ENCODE data around the gene PODNL1.
A peak's percentile ranks its signal among the peaks of the same experiment; 100 is the strongest.
"Not testable (repeated sequence)": the region's sequence is repeated elsewhere in the genome, so short reads cannot be mapped to it uniquely, and the experiment has no call there.

Gene PODNL1

GRCh38 chr19:13923194-13923987, 14.8 kb downstream of the PODNL1 start:
- DNase-seq, result no peak

DNA sequence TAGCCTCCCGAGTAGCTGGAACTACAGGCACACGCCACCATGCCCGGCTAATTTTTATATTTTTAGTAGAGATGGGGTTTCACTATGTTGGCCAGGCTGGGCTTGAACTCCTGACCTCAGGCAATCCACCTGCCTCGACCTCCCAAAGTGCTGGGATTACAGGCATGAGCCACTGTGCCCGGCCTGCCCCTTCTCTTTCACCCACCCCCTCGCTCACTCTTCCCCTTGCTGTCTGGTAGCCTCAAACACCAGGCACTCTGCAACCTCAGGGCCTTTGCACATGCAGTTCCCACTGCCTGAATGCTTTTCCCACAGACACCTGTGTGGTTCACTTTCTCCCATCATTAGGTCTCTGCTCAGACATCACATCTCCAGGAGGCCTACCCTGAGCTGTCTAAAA, 16.1 kb downstream of the PODNL1 start:
- not testable (repeated sequence) for DNase-seq

DNA sequence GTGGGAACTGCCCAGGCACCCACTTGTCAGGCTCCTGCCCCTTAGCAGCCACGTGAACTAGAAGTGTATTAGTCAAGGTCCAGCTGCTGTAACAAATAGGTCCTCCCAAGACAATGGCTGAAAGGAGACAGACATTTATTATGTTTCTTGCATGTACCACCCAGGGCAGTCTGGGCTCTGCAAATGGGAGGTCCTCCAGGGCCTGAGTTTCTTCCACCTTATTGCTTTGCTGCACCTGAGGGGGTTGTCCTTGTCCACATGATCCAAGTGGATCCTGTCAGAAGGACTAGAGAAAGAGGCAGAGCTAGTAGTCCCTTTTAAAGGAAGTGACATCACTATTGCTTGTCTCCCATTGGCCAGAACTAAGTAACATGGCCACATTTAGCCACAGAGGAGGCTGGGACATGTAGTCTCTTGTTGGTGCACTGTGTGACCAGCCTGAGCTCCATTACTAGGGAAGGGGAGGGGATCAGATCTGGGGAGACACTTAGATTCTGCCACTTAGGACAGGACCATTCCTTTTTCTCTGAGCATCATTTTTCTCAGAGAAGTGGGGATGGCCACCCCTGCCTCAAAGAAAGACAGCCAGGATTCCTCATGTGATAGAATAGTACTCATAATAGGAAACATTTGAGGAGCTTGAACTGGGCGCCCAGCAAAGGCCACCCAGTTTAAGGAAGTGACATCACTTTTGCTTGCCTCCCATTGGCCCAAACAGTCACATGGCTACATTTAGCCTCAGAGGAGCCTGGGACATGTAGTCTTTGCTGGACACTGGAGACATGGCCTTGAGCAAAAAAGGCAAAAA, 17.1 kb downstream of the PODNL1 start:
- peak; percentile 43 for DNase-seq

DNA sequence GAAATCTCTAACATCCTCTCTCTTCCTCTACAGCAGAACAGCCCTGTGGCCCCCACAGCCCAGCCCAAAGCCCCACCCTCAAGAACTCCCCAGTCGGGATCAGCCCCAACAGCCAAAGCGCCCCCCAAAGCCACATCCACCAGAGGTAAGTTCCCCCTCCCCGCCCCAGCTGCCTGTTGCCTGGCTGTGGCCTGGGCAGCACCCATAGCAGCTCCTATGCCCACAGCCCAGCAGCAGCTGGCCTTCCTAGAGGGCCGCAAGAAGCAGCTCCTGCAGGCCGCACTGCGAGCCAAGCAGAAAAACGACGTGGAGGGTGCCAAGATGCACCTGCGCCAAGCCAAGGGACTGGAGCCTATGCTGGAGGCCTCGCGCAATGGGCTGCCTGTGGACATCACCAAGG, 17.7 kb downstream of the PODNL1 start:
- DNase-seq, result no peak

DNA sequence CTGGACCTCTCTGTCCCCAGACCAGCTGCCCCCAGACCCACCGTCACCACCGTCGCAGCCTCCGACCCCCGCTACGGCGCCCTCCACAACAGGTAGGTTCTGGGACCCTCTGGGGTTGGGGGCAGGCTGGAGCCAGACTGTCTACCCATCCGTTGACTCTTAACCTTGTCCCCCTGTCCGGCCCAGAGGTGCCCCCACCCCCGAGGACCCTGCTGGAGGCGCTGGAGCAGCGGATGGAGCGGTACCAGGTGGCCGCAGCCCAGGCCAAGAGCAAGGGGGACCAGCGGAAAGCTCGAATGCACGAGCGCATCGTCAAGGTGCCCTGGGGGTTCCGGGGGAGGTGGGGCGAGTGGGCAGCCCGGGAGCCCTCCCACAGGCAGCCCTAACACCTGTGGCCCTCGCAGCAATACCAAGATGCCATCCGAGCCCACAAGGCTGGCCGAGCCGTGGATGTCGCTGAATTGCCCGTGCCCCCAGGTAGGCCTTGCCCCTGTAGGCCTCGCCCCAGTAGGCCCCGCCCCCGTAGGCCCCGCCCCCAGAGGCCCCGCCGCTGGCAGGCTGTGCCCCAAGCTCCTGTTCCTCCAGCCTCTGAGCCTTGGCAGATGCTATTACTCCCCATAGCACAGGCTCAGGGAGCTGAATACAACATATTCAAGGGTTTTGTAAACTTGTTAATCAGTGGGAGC, 19.3 kb downstream of the PODNL1 start:
- DNase-seq, result no peak

DNA sequence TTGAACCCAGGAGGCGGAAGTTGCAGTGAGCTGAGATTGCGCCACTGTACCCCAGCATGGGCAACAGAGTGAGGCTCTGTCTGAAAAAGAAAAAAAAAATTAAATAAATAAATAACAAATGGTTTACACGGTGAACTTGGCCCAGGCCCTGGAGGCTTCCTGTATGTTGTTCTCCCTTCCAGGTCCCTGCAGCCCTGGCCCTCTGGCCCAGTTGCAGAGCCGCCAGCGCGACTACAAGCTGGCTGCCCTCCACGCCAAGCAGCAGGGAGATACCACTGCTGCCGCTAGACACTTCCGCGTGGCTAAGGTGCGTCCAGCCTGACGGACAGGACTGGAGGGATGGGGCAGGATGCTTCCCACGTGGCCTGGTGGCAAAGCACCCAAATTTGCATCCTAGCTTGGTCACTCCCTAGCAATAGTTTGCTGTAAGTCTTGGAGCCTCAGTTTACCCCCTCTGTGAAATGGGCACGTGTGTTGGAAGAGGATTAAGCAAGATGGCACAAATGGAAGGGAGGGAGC, 20.3 kb downstream of the PODNL1 start:
- DNase-seq, result no peak

DNA sequence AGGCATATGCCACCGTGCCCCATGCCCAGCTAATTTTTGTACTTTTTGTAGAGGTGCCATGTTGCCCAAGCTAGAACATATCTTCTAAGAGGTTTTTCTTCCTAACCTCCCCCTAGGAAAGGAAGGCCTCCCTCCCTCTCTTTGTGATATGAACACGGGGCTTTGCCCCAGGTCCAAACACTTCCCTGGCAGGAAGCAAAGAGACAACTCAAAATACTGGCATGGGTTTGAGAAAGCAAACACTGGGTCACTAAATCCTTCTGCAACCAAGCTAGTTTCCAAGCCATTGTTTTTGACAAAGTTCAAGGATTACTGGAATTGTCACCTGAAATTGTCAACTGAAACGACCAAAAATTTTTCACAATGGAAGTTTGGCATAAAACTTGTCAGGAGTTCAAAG, 23.4 kb downstream of the PODNL1 start:
- DNase-seq, result no peak

GRCh38 chr19:13913352-13913751, 24.9 kb downstream of the PODNL1 start:
- DNase-seq, result no peak

DNA sequence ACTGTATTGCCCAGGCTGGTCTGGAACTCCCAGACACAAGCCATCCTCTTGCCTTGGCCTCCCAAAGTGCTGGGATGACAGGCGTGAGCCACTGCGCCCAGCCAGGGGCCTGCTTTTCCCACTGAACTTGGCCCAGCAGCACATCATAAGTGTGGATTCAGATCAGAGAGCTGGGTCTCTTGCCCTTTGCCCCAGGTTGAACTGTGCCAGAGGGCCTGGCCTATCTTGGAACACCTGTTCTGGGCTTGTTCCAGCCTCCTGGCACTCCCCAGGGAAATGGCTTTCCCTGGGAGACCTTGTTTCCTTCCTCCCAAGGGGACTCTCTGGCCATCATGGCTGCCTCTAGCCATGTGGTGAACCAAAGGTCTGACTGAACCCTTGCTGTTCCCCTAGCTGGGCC, 28.8 kb downstream of the PODNL1 start:
- DNase-seq, result no peak

- no peak for DNase-seq
Measured at GRCh38 chr19:13908674-13909073, 29.5 kb downstream of the PODNL1 start.

- DNase-seq, result no peak
Measured at GRCh38 chr19:13906910-13907309, 31.3 kb downstream of the PODNL1 start.

DNA sequence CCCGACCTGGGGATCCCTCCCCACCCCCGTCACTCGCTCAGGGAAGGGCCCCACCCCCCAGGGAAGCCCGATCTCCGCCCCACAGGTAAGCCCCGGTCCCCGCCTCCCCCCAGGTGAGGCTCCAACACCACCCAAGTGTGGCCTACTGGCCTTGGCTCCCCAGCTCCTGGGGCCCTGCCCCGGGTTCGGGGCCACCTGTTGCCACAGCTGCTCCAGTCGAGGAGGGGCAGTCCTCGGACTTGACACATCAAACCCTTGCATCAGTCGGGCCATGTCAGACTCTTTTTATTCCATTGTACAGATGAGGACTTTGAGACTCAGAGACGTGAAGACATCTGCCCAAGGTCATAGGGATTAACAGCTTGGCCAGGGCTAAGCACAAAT, 31.7 kb downstream of the PODNL1 start:
- DNase-seq, result no peak

DNA sequence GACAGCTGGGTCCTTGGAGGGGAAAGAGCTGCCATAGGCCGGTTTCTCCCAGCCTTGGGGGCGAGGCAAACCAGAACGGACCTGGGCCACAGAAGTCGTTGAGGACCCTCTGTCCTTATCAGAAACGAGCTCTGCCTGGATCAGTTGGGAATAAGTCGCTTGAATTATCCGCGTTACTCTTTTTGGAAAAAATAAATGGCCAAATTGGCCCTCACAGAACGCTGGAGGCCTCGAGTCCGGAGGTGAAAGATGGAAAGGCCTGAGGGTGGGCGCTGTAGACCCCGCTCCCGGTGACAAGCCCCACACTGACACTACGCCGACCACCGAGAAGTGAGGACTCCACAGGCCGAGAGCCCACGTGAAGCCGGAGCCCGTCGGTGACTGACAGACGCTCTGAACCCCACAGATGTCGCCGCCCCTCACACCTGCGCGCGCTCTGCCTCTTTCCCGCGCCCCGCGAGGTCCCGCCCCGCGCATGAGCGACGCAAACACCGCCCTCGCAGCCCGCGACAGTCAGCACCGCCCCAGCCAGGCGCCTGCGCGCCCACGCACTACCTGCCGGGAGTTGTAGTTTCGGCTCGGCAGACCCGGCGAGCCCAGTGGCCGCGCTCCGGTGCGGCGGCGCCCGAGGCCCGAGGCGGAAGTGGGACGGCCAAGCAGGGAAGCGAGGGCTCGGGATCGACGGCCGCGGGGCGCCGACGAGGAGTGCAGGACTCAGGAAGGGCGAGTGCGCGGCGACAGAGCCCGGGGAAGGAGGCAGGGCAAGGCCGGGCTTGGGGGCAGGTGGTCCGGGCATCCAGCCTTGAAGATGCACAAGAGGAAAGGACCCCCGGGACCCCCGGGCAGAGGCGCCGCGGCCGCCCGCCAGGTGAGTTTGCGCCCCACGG, 32.3 kb downstream of the PODNL1 start, which contains the start of the genes BRME1 and CC2D1A:
Gene BRME1, minus strand, starts transcription at position 484 of the 887 bp plus-strand sequence. CDS start 1,225 bp downstream, outside the sequence.
Gene CC2D1A, plus strand, starts transcription at position 568 of the 887 bp plus-strand sequence. Its CDS starts 241 bp downstream, at position 809.
- peak; percentile 79 for DNase-seq

GRCh38 chr19:13902993-13903555, 35.1 kb downstream of the PODNL1 start:
- DNase-seq, result no peak

GRCh38 chr19:13899912-13900584, 38.2 kb downstream of the PODNL1 start:
- DNase-seq, result no peak

GRCh38 chr19:13899393-13899792, 38.8 kb downstream of the PODNL1 start:
- no peak for DNase-seq

DNA sequence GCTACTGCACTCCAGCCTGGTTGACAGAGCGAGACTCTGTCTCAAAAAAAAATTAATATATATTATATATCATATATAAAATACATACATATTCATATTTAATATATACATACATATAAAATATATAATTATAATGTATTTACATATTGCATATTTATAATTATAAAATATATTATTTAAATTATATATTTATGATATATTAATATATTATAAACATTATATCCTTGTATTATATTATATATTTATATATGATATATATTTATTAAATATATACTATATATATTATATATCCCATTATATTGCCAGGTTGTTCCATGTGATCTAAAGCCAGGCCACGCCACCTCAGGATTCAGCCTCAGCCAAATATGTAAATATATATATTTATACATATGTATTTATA, 42.0 kb downstream of the PODNL1 start:
- no peak for DNase-seq

- no peak for DNase-seq
Measured at GRCh38 chr19:13894552-13894951, 43.7 kb downstream of the PODNL1 start.

- no peak for DNase-seq
Measured at GRCh38 chr19:13892870-13893269, 45.3 kb downstream of the PODNL1 start.

DNA sequence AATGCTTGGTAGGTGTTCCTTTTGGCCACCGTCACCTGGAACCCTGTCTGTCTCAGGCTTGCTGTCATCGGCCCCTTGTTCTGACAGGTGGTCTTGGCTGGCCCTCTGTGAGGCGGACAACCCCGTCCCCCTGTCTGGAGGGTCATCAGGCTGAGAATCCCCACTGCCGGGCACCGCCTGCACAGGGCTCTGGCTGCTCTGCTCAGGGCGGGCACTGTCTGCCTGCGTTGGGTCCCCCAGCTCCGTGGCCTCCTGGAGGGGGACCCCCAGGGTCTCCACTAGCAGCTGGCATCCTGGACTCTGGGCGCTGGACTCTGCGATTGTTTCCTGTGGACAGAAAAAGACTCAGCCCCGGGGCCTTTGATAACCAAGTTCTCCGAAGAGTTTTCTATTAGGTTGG, 48.1 kb downstream of the PODNL1 start:
- DNase-seq, result no peak

DNA sequence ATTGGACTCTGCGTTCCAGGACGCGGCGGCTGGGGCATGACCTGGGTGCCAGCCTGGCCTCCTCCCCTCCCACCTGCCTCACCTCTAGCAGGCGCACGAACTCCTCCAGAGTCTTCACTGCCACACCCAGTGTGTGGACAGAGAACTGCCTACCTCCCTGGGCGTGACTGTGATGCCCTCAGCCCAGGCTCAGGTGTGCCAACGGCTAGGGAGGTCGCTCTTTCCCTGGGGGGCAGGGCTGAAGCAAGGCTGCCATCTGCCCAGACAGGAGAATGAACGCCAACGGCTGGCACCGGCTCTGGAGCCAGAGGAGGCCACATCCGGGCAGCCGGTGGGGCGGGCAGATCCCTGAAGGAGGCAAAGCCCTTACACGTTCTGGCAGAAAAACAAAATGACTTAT, 49.9 kb downstream of the PODNL1 start:
- DNase-seq, result no peak
